ENCODE data around the gene MCF2L2. TPM values are rescaled to one million over a fixed set of nuclear protein-coding genes. Genes with fewer than 3 reads are reported as not detected.

Gene MCF2L2
- polyA plus RNA-seq, 1 donor from 2014 or later, result 9.3 TPM

DNA sequence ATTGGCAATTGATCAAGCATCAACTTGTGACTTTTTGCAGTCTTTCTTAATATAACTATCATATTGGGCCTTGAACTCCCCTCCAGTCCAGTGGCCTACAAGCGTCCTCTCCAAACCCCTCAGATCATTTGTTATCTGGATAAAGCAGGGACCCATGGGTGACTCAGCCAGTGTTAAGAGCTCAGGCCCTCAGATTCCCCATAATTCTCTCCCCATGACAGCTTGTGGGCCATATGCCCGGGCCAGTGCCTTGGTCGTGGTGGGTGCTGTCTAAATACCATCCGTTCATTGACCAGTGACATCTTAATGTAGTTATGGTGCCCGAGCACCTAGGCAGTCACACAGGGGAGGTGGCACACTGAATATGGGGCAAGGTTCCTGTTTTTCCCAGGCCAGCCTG is 18.1 kb downstream of the MCF2L2 start:
- Histone ChIP-seq H2AFZ (ENCODE audit: low read depth, low read length) (no peak overlapping the region), H3F3A (ENCODE audit: insufficient read depth, low read length, poor library complexity, severe bottlenecking) (no peaks in the 10 kb centered on the region), H3K79me2 (replicated peaks; ENCODE audit: insufficient read depth, low read length) (no peaks in the 10 kb centered on the region), H3K9me2 (ENCODE audit: insufficient read depth, low read length) (no peaks in the 10 kb centered on the region), H4K20me1 (ENCODE audit: insufficient read depth) (no peaks in the 10 kb centered on the region), H3K4me3 (ENCODE audit: low read length) (no peak overlapping the region), H3K27ac (ENCODE audit: low read length) (no peak overlapping the region), H3K4me2 (ENCODE audit: low read length) (no peak overlapping the region), H3K9me3 (ENCODE audit: low read length) (no peaks in the 10 kb centered on the region), H3K9ac (ENCODE audit: low read length) (no peak overlapping the region), H3K36me3 (ENCODE audit: insufficient read depth, low read length) (no peaks in the 10 kb centered on the region), H3K27me3 (ENCODE audit: insufficient read depth, low read depth, low read length) (no peaks in the 10 kb centered on the region)
- TF ChIP-seq EP300 (conservative IDR thresholded peaks at IDR 0.05; ENCODE audit: poor library complexity, severe bottlenecking) (no peak), RAD21 (conservative IDR thresholded peaks at IDR 0.05) (no peak), TAF1 (IDR thresholded peaks at IDR 0.05; ENCODE audit: low read depth) (no peak), POLR2AphosphoS5 (IDR thresholded peaks at IDR 0.05) (no peak), EZH2 (IDR thresholded peaks at IDR 0.05; ENCODE audit: borderline replicate concordance, insufficient read depth, low read length, poor library complexity, severe bottlenecking) (no peak), MXI1 (conservative IDR thresholded peaks at IDR 0.05; ENCODE audit: poor library complexity, severe bottlenecking) (no peak), SMC3 (conservative IDR thresholded peaks at IDR 0.05; ENCODE audit: poor library complexity) (no peak)
- TF ChIP-seq, protein P1, sequence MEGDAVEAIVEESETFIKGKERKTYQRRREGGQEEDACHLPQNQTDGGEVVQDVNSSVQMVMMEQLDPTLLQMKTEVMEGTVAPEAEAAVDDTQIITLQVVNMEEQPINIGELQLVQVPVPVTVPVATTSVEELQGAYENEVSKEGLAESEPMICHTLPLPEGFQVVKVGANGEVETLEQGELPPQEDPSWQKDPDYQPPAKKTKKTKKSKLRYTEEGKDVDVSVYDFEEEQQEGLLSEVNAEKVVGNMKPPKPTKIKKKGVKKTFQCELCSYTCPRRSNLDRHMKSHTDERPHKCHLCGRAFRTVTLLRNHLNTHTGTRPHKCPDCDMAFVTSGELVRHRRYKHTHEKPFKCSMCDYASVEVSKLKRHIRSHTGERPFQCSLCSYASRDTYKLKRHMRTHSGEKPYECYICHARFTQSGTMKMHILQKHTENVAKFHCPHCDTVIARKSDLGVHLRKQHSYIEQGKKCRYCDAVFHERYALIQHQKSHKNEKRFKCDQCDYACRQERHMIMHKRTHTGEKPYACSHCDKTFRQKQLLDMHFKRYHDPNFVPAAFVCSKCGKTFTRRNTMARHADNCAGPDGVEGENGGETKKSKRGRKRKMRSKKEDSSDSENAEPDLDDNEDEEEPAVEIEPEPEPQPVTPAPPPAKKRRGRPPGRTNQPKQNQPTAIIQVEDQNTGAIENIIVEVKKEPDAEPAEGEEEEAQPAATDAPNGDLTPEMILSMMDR (IDR thresholded peaks at IDR 0.05; ENCODE audit: poor library complexity, severe bottlenecking), result no peak
- TF ChIP-seq, protein P2, sequence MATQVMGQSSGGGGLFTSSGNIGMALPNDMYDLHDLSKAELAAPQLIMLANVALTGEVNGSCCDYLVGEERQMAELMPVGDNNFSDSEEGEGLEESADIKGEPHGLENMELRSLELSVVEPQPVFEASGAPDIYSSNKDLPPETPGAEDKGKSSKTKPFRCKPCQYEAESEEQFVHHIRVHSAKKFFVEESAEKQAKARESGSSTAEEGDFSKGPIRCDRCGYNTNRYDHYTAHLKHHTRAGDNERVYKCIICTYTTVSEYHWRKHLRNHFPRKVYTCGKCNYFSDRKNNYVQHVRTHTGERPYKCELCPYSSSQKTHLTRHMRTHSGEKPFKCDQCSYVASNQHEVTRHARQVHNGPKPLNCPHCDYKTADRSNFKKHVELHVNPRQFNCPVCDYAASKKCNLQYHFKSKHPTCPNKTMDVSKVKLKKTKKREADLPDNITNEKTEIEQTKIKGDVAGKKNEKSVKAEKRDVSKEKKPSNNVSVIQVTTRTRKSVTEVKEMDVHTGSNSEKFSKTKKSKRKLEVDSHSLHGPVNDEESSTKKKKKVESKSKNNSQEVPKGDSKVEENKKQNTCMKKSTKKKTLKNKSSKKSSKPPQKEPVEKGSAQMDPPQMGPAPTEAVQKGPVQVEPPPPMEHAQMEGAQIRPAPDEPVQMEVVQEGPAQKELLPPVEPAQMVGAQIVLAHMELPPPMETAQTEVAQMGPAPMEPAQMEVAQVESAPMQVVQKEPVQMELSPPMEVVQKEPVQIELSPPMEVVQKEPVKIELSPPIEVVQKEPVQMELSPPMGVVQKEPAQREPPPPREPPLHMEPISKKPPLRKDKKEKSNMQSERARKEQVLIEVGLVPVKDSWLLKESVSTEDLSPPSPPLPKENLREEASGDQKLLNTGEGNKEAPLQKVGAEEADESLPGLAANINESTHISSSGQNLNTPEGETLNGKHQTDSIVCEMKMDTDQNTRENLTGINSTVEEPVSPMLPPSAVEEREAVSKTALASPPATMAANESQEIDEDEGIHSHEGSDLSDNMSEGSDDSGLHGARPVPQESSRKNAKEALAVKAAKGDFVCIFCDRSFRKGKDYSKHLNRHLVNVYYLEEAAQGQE (IDR thresholded peaks at IDR 0.05; ENCODE audit: borderline replicate concordance), result no peak

DNA sequence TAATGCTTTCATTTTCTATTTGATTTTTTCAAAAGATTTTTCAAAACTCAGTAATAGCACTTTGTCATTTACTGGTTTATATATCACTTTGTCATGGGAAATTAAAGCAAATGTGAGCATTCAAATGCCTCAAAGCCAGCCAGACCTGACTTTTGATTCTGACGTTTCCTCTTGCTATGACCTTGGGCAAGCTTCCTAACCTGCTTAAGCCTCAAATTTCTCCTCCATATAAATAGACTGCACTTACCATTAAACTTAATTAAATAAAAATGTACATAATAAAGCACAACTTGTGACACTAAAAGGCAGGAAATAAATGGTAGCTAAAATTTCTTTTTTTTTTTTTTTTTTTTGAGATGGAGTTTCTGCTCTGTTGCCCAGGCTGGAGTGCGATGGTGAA is 19.2 kb downstream of the MCF2L2 start:
- Histone ChIP-seq H4K20me1 (ENCODE audit: insufficient read depth) (no peaks in the 10 kb centered on the region), H3K9me2 (ENCODE audit: insufficient read depth, low read length) (no peaks in the 10 kb centered on the region), H3K4me3 (ENCODE audit: low read length) (no peak overlapping the region), H3K27ac (ENCODE audit: low read length) (no peak overlapping the region), H3K9ac (ENCODE audit: low read length) (no peak overlapping the region), H3K36me3 (ENCODE audit: insufficient read depth, low read length) (no peaks in the 10 kb centered on the region), H3K27me3 (ENCODE audit: insufficient read depth, low read depth, low read length) (no peaks in the 10 kb centered on the region), H3K79me2 (replicated peaks; ENCODE audit: insufficient read depth, low read length) (no peaks in the 10 kb centered on the region), H2AFZ (ENCODE audit: low read depth, low read length) (no peak overlapping the region), H3K9me3 (ENCODE audit: low read length) (no peaks in the 10 kb centered on the region), H3F3A (ENCODE audit: insufficient read depth, low read length, poor library complexity, severe bottlenecking) (no peaks in the 10 kb centered on the region), H3K4me2 (ENCODE audit: low read length) (no peak overlapping the region)
- TF ChIP-seq MXI1 (conservative IDR thresholded peaks at IDR 0.05; ENCODE audit: poor library complexity, severe bottlenecking) (no peak), TAF1 (IDR thresholded peaks at IDR 0.05; ENCODE audit: low read depth) (no peak), EP300 (conservative IDR thresholded peaks at IDR 0.05; ENCODE audit: poor library complexity, severe bottlenecking) (no peak), RAD21 (conservative IDR thresholded peaks at IDR 0.05) (no peak), SMC3 (conservative IDR thresholded peaks at IDR 0.05; ENCODE audit: poor library complexity) (no peak), EZH2 (IDR thresholded peaks at IDR 0.05; ENCODE audit: borderline replicate concordance, insufficient read depth, low read length, poor library complexity, severe bottlenecking) (no peak)
- TF ChIP-seq, protein P2 (IDR thresholded peaks at IDR 0.05; ENCODE audit: borderline replicate concordance), result no peak
